ENCODE data around the gene MYH3. TPM values are rescaled to one million over a fixed set of nuclear protein-coding genes. Genes with fewer than 3 reads are reported as not detected.

Gene MYH3
- total RNA-seq, 1 experiment from 2014 or later = 1.6 TPM

GRCh38 chr17:10663231-10663630 lies 6.1 kb upstream of the MYH3 start (continued):
- TF ChIP-seq EMX1 (CRISPR knock-in tag; IDR thresholded peaks at IDR 0.05) (no peak), ZNF263 (CRISPR knock-in tag; IDR thresholded peaks at IDR 0.05; ENCODE audit: low read depth) (no peak)

- Mint-ChIP-seq H3K9me3 (no peaks in the 10 kb centered on the region), H3K4me1 (no peaks in the 10 kb centered on the region), H3K27ac (no peak overlapping the region), H3K27me3 (ENCODE audit: low read depth) (no peaks in the 10 kb centered on the region), H3K4me3 (no peak overlapping the region), H3K36me3 (no peaks in the 10 kb centered on the region)
- DNase-seq (ENCODE audit: low spot score) (no peak), ATAC-seq (no peak)
- TF ChIP-seq ATF1 (CRISPR knock-in tag; IDR thresholded peaks at IDR 0.05) (no peak), ZNF425 (CRISPR knock-in tag; conservative IDR thresholded peaks at IDR 0.05) (no peak)
- ChIA-PET POLR2A (no interaction called here), CTCF (interaction anchor here (0.6 to 1.1 kb wide), 7 partner anchors 9 to 1120 kb away, joined by 3 to 9 read pairs (median 5); no protein-coding TSS in a partner anchor)
These were observed 4.3 kb upstream of the MYH3 start for GRCh38 chr17:10661437-10661836.

GRCh38 chr17:10657879-10658278 lies 770 bp upstream of the MYH3 start:
- H3K4me1 Mint-ChIP-seq = no peaks in the 10 kb centered on the region
- no peak for ATAC-seq
- TF ChIP-seq ZNF232 (CRISPR knock-in tag; IDR thresholded peaks at IDR 0.05) = no peak
- TF ChIP-seq CDX4 (CRISPR knock-in tag; IDR thresholded peaks at IDR 0.05; ENCODE audit: borderline replicate concordance) = no peak
- TF ChIP-seq CBFB (CRISPR knock-in tag; IDR thresholded peaks at IDR 0.05; ENCODE audit: low read depth) = no peak
- no peak for TF ChIP-seq ZNF532 (CRISPR knock-in tag; IDR thresholded peaks at IDR 0.05; ENCODE audit: borderline replicate concordance)
- no peak for TF ChIP-seq MLX (CRISPR knock-in tag; IDR thresholded peaks at IDR 0.05)
- TF ChIP-seq ZNF671 (CRISPR knock-in tag; IDR thresholded peaks at IDR 0.05) = no peak
- TF ChIP-seq TP53 (CRISPR knock-in tag; IDR thresholded peaks at IDR 0.05) = no peak
- CTCF ChIA-PET = interaction anchor here (1.7 to 3.5 kb wide), 2 partner anchors 11 to 23 kb away, joined by 8 to 23 read pairs; no protein-coding TSS in a partner anchor
- H3K27me3 Mint-ChIP-seq (ENCODE audit: low read depth) = no peaks in the 10 kb centered on the region
- no peaks in the 10 kb centered on the region for H3K36me3 Mint-ChIP-seq
- POLR2A ChIA-PET = interaction anchor here (0.6 kb wide), 1 partner anchor 352 kb away, joined by 3 read pairs; no protein-coding TSS in a partner anchor
- no peak overlapping the region for H3K4me3 Mint-ChIP-seq
- H3K9me3 Mint-ChIP-seq = no peaks in the 10 kb centered on the region
- no peak overlapping the region for H3K27ac Mint-ChIP-seq
- DNase-seq (ENCODE audit: low spot score) = no peak

- POLR2A ChIA-PET = no interaction called here
- ATAC-seq = no peak
- Mint-ChIP-seq H3K27ac (no peak overlapping the region), H3K36me3 (no peaks in the 10 kb centered on the region), H3K27me3 (ENCODE audit: low read depth) (no peaks in the 10 kb centered on the region; the same call in 1 of the 2 replicates), H3K4me3 (no peak overlapping the region), H3K4me1 (no peaks in the 10 kb centered on the region), H3K9me3 (no peaks in the 10 kb centered on the region)
- CTCF ChIA-PET = interaction anchor here (0.6 to 2.8 kb wide), 4 partner anchors 25 to 1892 kb away, joined by 3 to 14 read pairs (median 3); no protein-coding TSS in a partner anchor
- no peak for DNase-seq (ENCODE audit: low spot score)
- TF ChIP-seq GABPB1 (CRISPR knock-in tag; IDR thresholded peaks at IDR 0.05) (no peak), ZNF317 (CRISPR knock-in tag; IDR thresholded peaks at IDR 0.05; ENCODE audit: borderline replicate concordance, low read depth) (no peak), GTF2I (CRISPR knock-in tag; conservative IDR thresholded peaks at IDR 0.05) (no peak), ZMAT4 (CRISPR knock-in tag; IDR thresholded peaks at IDR 0.05) (no peak), USF2 (CRISPR knock-in tag; IDR thresholded peaks at IDR 0.05) (no peak), KAT7 (CRISPR knock-in tag; IDR thresholded peaks at IDR 0.05; ENCODE audit: borderline replicate concordance) (no peak), RORB (CRISPR knock-in tag; IDR thresholded peaks at IDR 0.05) (no peak), ZNF671 (CRISPR knock-in tag; IDR thresholded peaks at IDR 0.05) (no peak), MYBL2 (CRISPR knock-in tag; IDR thresholded peaks at IDR 0.05) (no peak), ZNF423 (CRISPR knock-in tag; IDR thresholded peaks at IDR 0.05) (no peak), ETV6 (CRISPR knock-in tag; IDR thresholded peaks at IDR 0.05) (no peak)
These were observed 3.1 kb downstream of the MYH3 start for GRCh38 chr17:10653987-10654386.

All from WTC11 (cell line).